Embryonic facial prominence (tissue), 1 donor: ENCODE data around the gene CALR.
A peak's percentile ranks its signal among the peaks of the same experiment; 100 is the strongest.
"Not testable (repeated sequence)": the region's sequence is repeated elsewhere in the genome, so short reads cannot be mapped to it uniquely, and the experiment has no call there.

ENCODE experiments used
- DNase-seq: peaks from one replicate; pipeline ENCODE4 v3.0.0-alpha.2; 2016; ENCODE audit errors: extremely low spot score

The CALR gene

GRCh38 chr19:12937927-12938778, at the start of gene CALR:
Gene CALR, plus strand, starts transcription at chr19:12938609. Its CDS starts 71 bp downstream, at chr19:12938680.
- DNase-seq, result peak; percentile 99

- DNase-seq, result not testable (repeated sequence)
Observed at GRCh38 chr19:12890299-12890786, 48.1 kb upstream of the CALR start.

- peak; percentile 98 for DNase-seq
Observed at GRCh38 chr19:12890787-12891552, 47.4 kb upstream of the CALR start, which contains the start of gene GCDH. Gene GCDH, plus strand, starts transcription at chr19:12891160. Its CDS starts 145 bp downstream, at chr19:12891305.

DNA sequence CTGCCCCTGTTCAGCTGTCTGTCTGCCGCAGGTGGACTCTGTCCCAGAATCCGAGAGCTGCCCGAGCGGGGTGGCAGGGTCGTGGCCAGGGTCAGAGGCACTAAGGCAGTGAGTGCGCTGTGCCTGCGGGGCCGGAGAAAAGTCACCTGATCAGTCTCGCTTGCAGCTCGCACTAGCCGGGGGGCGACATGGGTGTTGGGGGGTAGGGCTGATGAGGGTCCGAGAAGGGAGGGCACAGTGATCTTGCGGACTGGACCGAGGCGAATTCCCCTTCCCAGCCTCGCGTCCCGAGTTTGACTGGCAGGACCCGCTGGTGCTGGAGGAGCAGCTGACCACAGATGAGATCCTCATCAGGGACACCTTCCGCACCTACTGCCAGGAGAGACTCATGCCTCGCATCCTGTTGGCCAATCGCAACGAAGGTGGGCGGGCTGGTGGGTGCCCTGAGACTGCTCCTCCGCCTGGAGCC, 46.8 kb upstream of the CALR start:
- DNase-seq, result no peak

- DNase-seq, result no peak
Observed at GRCh38 chr19:12893582-12893981, 44.8 kb upstream of the CALR start.

GRCh38 chr19:12896460-12896859, 41.9 kb upstream of the CALR start:
- no peak for DNase-seq

DNA sequence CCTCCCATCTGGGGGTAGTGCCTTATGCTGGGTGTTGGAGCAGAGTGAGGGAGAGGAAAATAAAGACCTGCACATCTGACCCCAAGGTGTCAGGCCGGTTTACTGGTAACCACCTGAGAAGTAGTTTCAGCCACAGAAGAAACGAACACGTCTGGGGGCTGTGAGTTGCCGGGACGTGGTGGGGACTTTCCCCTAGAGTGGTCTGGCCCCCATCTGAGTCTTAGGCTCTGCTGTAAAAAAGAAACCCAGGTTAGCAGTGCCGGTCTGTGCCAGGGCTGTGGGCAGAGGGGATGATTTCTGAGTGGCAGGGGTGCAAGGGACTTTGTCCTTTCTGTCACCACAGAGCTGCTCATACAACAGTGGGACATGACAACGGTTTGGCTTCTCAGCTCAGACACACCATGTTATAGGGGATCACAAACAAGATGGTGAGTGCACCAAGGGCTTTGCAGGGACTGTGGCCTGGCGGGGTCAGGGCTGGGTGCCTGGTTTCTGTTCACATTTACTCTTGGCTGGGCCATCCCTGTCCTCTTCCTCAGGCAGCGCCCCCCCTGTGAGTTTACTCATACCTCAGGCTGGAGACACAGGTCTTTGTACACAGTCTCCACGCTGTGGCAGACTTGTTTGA, 38.4 kb upstream of the CALR start:
- no peak for DNase-seq

DNA sequence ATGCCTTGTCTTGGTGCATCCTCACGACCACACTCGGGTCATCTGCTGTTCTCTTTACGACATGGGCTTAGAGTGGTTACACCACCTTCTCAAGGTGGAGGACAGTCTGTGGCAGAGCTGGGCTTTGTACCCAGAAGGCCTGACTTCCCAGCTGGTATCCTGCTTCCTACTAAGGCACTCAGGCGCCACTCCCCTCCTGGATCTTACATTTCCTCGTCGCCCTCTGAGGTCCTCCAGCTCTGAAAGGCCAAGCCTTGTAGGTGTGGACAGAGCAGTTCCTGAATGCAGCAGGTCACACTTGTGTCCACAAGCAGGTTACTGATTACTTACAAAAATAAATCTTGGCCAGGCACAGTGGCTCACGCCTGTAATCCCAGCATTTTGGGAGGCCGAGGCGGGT, 31.2 kb upstream of the CALR start:
- no peak for DNase-seq

- peak; percentile 9 for DNase-seq
Observed at GRCh38 chr19:12912571-12912970, 25.8 kb upstream of the CALR start.

DNA sequence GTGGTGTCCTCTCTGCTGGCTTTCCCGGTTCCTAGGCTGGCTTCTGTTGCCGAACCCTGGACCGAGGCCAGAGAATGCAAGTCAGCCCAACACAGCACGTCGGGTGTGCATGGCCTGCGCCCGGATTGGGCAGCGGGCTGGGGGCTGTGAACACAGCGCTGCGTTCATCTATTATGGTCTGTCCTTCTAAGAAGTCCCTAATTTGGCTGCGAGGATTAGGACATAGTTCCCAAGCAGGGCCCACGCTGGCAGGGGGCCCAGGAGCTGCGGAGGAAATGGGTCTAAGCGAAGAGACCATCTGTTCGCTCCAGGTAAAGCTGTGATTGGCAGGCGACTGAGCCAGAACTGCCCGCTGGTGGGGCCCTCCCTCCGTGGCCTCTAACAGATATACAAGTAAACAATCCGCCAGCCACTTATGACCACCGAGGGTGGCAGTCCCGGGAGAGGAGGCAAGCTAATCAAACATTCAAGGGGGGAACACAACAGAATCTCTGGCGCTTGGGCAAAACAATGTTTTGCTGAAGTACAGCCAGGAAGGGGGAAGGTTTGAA, 25.3 kb upstream of the CALR start:
- peak; percentile 35 for DNase-seq

DNA sequence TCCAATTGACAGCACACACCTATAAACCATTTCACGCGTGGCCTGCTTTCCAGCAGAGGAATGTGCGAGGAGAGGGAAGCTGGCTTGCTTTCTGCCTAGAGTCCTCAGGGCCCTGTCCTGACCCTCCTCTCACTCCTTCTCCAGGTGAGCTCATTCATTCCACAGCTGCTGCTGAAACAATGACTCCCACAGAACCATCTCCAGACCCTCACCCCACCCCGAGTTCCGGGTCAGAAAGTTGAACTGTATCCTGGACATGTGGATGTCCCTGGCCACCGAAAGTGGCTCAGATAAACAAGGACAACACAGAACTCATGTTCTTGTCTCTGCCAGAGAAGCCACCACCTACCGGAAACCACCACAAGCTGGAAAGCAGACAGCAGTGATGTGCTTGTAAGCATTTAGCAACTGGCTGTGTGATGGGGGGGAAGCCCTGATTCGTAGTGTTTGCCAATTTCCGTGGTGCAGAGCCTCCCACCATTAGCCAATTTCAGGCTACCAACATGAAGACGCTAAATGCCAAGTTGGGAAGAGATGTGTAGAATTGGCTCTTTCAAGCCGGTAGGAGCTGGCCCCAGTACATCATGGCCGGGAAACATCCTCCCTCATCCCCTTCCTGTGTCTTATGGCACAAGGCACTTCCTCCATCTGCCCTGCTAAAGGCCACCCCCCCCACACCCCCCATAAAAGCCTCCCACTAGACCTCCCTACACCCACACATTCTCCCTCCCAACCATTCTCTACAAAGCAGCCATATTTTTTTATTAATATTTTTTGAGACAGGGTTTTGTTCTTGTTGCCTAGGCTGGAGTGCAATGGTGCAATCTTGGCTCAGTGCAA, 24.3 kb upstream of the CALR start:
- DNase-seq, result no peak

GRCh38 chr19:12915860-12916259, 22.5 kb upstream of the CALR start:
- not testable (repeated sequence) for DNase-seq

DNA sequence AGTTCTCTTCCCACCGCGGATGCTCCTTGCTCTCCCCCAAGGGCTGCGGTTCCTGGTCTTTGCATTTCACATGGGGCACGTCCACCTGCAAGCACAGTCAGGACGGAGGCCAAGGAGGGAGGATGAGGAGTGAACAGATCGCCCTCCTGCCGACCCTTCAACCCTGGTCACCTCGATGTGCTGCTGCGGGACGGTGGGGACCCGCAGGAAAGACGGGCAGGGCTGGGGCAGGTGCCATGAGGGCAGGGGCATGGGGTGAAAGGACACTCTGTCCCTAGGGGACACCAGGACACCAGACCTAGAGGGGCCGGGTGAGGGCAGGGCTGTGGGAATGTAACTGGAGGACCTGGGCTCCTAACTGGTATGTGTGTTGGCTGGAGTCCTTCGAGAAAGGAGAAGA, 20.2 kb upstream of the CALR start:
- no peak for DNase-seq

DNA sequence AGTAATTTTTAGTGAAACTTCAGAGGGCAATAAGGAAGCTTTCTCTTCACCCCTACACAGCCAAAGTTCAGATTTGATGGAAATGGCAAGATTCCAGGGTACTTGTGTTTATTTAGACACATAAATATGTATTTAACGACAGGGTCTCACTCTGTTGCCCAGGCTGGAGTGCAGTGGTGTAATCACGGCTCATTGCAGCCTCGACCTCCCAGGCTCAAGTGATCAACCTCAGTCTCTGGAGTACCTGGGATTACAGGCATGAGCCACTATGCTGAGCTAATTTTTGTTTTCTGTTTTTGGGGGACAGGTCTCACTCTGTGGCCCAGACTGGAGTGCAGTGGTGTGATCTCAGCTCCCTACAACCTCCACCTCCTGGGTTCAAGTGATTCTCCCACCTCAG, 17.4 kb upstream of the CALR start:
- DNase-seq, result no peak

GRCh38 chr19:12922959-12923358, 15.4 kb upstream of the CALR start:
- DNase-seq, result no peak

DNA sequence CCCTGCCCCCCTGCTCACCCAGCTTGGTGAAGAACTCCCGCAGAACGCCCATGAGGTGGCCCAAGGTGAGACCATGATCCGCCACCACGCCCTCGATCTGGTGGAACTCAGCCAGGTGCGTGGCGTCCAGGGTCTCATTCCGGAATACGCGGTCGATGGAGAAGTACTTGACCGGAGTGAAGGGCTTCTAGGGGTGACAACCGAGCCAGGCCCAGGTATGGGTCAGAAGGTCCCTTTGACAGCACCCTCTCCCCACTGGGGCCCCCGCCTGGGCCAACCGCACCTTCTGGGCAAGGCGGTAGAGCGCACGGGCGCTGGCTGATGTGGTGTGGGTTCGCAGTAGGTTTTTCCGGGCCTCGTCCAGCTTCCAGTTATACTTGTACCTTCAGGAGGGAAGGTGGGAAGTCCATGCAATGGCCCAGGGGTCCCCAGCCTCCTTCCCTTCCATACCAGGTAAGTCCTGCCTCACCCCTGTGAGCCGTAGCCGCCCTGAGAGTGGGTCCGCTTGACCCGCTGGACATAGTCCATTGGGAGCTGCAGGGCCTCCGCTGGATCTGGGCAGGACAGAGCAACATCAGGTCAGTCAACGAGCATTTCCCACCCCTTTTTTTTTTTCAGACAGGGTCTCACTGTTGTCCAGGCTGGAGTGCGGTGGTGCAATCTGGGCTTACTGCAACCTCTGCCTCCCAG, 13.6 kb upstream of the CALR start:
- DNase-seq, result no peak

DNA sequence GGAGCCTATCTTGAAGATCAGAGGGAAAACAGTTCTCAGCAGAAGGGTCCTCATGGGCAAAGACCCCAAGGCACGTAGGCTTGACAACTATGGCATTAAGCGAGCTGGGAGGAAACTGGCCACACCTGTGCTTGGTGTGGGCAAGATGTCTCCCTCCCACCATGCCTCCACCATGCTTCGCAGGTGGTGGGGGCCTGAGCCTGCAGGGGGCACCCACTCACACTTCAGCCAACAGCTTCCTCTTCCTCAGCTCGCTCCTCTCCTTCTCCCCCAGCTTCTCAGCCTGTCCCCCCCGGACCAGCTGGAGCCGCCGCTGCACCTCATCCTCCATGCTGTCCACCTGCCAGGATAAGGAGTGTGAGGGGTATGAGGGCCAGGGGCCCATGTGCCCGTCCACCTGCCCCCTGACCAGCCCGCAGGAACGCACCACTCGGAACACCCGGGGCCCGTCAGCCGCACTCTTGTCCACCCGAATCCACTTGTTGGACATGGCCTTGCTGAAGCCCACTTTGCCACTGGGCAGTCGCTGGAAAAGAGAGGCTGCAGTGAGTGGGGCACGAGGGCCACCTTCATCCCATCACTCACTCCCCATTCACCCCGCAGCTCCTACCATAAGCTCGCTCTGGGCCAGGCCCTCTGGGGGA, 8.3 kb upstream of the CALR start:
- DNase-seq, result no peak

DNA sequence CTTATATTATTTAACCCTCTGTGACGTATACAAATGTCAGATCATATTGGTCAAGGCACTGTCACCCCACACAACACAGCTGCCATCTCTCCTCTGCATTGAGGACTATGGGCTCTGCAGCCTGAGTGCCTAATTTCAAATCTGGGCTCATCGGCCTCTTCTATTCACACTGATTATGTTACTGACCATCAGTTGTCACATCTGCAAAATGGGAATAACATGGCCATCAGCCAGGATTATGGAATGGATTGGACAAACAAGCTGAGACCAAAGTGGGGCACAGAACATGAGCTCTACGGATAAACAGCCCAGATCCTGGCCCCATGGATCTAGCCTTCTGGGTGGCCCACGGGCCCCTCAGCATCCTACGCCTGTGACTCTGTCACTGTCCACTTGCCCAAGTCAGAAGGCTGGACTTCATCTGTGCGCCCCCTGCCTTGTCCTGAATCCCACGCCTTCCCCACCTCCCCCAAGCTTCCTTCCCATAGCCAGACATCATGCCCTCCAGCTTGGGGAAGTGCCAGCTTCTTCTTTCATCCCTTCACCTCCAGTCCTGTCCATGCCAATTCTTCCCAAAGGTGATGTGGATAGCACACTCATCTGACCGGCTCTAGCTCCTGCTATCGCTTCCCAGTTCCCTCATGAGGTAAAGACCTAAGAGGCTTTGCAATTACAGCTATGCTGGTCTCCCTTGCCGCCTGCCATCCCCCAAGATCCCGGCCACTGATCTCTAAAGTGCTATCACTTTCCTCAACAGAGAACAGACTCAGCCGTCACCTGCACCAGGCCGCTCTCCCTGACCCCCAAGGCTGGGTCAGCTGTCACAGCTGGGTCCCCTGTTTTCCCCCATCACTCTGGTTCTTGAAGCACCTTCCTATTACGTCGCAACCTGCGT, 5.8 kb upstream of the CALR start:
- DNase-seq, result no peak
